ENCODE measurements around the gene SKAP2.

SKAP2 gene

DNA sequence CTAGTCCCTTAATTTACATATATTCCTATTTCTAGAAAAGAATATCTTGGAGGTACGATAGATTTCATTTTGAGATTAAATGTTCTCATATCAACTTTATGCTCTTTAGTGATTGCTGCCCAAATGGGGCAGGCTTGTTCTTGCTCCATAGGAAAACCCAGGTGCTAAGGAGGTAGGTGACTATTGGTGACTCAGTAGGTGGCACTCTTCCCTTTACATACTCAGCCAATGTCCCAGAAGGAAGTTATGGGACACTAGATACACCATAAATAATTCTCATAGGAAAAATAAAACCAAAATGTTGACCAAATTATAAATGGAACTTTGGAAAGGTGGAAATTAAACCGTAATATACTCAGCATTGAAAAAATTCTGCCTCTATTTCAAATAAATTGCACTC is 4.0 kb downstream of the SKAP2 start:
- H3K23ac ChIP-seq (ENCODE audit: low read length) = no peak overlapping the region
- no peak overlapping the region for H3K4me3 ChIP-seq (ENCODE audit: low read length)
- H3K27ac ChIP-seq (ENCODE audit: low read depth, low read length) = no peak overlapping the region
- H3K36me3 ChIP-seq (ENCODE audit: control insufficient read depth, insufficient read depth, low read length) = no peaks in the 10 kb centered on the region
- no peak overlapping the region for H3K4ac ChIP-seq (ENCODE audit: low read depth, low read length)
- peaks cover 13% of the 10 kb centered on the region for H3K27me3 ChIP-seq (ENCODE audit: insufficient read depth, low read length, poor library complexity)
- no peak overlapping the region for H2BK5ac ChIP-seq (ENCODE audit: low read length)
- H3K79me2 ChIP-seq (ENCODE audit: control insufficient read depth, insufficient read depth, low read length) = no peaks in the 10 kb centered on the region
- H3K9ac ChIP-seq (ENCODE audit: low read length) = no peak overlapping the region
- H3K4me1 ChIP-seq (ENCODE audit: control insufficient read depth, low read depth, low read length) = no peaks in the 10 kb centered on the region
- no CpG with 5 or more reads among the region's 2 CpGs for WGBS (ENCODE audit: extremely low coverage, insufficient coverage, low lambda C conversion rate)
- no peak overlapping the region for H2AK5ac ChIP-seq (ENCODE audit: low read length)
- H2BK120ac ChIP-seq (ENCODE audit: low read depth, low read length) = no peak overlapping the region
- H3K56ac ChIP-seq (ENCODE audit: low read length) = no peak overlapping the region
- H3K18ac ChIP-seq (ENCODE audit: low read length) = no peak overlapping the region
- H4K5ac ChIP-seq (ENCODE audit: low read length) = no peak overlapping the region
- peak; percentile 54 for DNase-seq
- H4K8ac ChIP-seq (ENCODE audit: low read depth, low read length) = no peak overlapping the region
- no peak overlapping the region for H3K4me2 ChIP-seq (ENCODE audit: low read length)
- no peak overlapping the region for H2BK15ac ChIP-seq (replicated peaks; ENCODE audit: low read depth)
- H3K79me1 ChIP-seq (ENCODE audit: low read length) = no peaks in the 10 kb centered on the region

DNA sequence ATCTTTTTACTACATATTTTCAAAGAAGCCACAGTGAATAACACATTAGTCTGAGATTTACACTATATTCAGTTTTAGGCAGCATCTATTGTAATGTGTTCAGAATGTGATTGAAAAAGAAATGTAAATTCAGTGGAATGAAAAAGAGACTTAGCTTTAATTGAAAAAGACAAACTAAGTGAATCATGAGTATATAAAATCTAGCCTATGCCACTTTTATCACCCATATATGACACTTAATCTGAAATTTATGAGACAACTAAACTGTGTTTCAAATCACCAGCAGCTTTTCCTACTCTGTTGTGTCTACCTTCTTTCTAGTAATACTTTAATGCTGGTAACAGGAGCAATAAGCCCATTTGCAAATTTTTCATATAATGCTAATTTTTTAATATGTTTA is 4.7 kb downstream of the SKAP2 start:
- Histone ChIP-seq H3K4ac (ENCODE audit: low read depth, low read length) (no peak overlapping the region), H3K27me3 (ENCODE audit: insufficient read depth, low read length, poor library complexity) (peaks cover 15% of the 10 kb centered on the region), H3K18ac (ENCODE audit: low read length) (no peak overlapping the region), H3K79me2 (ENCODE audit: control insufficient read depth, insufficient read depth, low read length) (no peaks in the 10 kb centered on the region), H2AK5ac (ENCODE audit: low read length) (no peak overlapping the region), H2BK15ac (replicated peaks; ENCODE audit: low read depth) (no peak overlapping the region), H3K4me3 (ENCODE audit: low read length) (no peak overlapping the region), H3K23ac (ENCODE audit: low read length) (no peak overlapping the region), H3K79me1 (ENCODE audit: low read length) (no peaks in the 10 kb centered on the region), H2BK120ac (ENCODE audit: low read depth, low read length) (no peak overlapping the region), H3K27ac (ENCODE audit: low read depth, low read length) (no peak overlapping the region), H2BK5ac (ENCODE audit: low read length) (no peak overlapping the region), H3K36me3 (ENCODE audit: control insufficient read depth, insufficient read depth, low read length) (no peaks in the 10 kb centered on the region), H3K56ac (ENCODE audit: low read length) (no peak overlapping the region), H4K5ac (ENCODE audit: low read length) (no peak overlapping the region), H3K9ac (ENCODE audit: low read length) (no peak overlapping the region), H4K8ac (ENCODE audit: low read depth, low read length) (no peak overlapping the region), H3K4me1 (ENCODE audit: control insufficient read depth, low read depth, low read length) (no peaks in the 10 kb centered on the region), H3K4me2 (ENCODE audit: low read length) (no peak overlapping the region)
- no peak for DNase-seq

DNA sequence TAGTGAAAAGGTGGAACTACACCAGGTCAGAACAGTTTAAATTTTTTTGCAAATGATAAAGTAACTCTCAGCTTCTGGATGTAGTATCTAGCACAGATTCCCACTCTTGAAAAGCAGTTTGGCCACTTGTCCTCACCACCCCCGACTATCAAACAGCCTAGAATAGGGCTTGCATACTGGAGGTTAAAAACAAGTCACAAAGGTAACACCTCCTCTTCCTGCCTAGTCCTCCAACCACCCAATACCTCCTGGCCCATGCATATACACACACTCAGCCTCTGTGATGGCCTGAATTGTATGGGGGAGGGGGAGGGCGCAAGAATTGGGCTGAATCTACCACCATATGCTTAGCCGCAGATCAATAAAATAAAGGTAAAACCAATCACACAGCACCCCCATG is 5.7 kb downstream of the SKAP2 start:
- H2BK5ac ChIP-seq (ENCODE audit: low read length) = no peak overlapping the region
- no peak overlapping the region for H4K5ac ChIP-seq (ENCODE audit: low read length)
- H3K79me1 ChIP-seq (ENCODE audit: low read length) = no peaks in the 10 kb centered on the region
- H3K4me2 ChIP-seq (ENCODE audit: low read length) = no peak overlapping the region
- H3K27ac ChIP-seq (ENCODE audit: low read depth, low read length) = no peak overlapping the region
- H3K27me3 ChIP-seq (ENCODE audit: insufficient read depth, low read length, poor library complexity) = peaks cover 15% of the 10 kb centered on the region
- H3K18ac ChIP-seq (ENCODE audit: low read length) = no peak overlapping the region
- H3K56ac ChIP-seq (ENCODE audit: low read length) = no peak overlapping the region
- WGBS (ENCODE audit: extremely low coverage, insufficient coverage, low lambda C conversion rate) = no CpG with 5 or more reads among the region's 3 CpGs
- no peaks in the 10 kb centered on the region for H3K36me3 ChIP-seq (ENCODE audit: control insufficient read depth, insufficient read depth, low read length)
- no peak overlapping the region for H4K8ac ChIP-seq (ENCODE audit: low read depth, low read length)
- no peaks in the 10 kb centered on the region for H3K79me2 ChIP-seq (ENCODE audit: control insufficient read depth, insufficient read depth, low read length)
- H3K4me1 ChIP-seq (ENCODE audit: control insufficient read depth, low read depth, low read length) = no peaks in the 10 kb centered on the region
- H3K4me3 ChIP-seq (ENCODE audit: low read length) = no peak overlapping the region
- DNase-seq = peak; percentile 46
- no peak overlapping the region for H2BK120ac ChIP-seq (ENCODE audit: low read depth, low read length)
- no peak overlapping the region for H2AK5ac ChIP-seq (ENCODE audit: low read length)
- no peak overlapping the region for H3K4ac ChIP-seq (ENCODE audit: low read depth, low read length)
- no peak overlapping the region for H3K9ac ChIP-seq (ENCODE audit: low read length)
- no peak overlapping the region for H3K23ac ChIP-seq (ENCODE audit: low read length)
- H2BK15ac ChIP-seq (replicated peaks; ENCODE audit: low read depth) = no peak overlapping the region

DNA sequence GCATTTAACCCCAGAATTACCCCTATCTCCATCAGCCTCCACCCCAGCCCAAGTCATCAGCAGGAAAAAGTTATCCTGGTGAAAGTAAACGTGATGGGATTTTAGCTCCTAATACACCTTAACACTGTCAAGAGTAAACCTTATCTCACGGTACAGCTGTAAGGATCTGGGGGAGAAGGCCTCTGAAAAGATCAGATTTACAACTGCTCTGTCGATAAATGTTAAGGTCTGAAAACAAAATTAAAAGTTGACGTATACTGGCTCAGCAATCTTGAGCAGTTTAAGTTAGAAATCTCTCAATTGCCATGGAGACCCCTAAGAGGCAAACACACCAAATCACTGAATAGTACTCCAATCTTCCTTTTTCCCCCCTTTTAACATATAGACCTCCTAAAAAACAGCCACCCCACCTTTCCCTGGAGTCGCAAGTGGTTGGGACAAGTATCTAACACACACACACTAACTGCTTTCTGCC is 6.1 kb downstream of the SKAP2 start:
- Histone ChIP-seq H4K8ac (ENCODE audit: low read depth, low read length) (no peak overlapping the region), H3K27ac (ENCODE audit: low read depth, low read length) (no peak overlapping the region), H3K4me2 (ENCODE audit: low read length) (no peak overlapping the region), H2BK15ac (replicated peaks; ENCODE audit: low read depth) (no peak overlapping the region), H3K23ac (ENCODE audit: low read length) (no peak overlapping the region), H3K36me3 (ENCODE audit: control insufficient read depth, insufficient read depth, low read length) (no peaks in the 10 kb centered on the region), H2BK120ac (ENCODE audit: low read depth, low read length) (no peak overlapping the region), H3K9ac (ENCODE audit: low read length) (no peak overlapping the region), H3K18ac (ENCODE audit: low read length) (no peak overlapping the region), H3K27me3 (ENCODE audit: insufficient read depth, low read length, poor library complexity) (peaks cover 15% of the 10 kb centered on the region), H3K4me1 (ENCODE audit: control insufficient read depth, low read depth, low read length) (no peaks in the 10 kb centered on the region), H3K4ac (ENCODE audit: low read depth, low read length) (no peak overlapping the region), H2AK5ac (ENCODE audit: low read length) (no peak overlapping the region), H3K79me1 (ENCODE audit: low read length) (no peaks in the 10 kb centered on the region), H2BK5ac (ENCODE audit: low read length) (no peak overlapping the region), H4K5ac (ENCODE audit: low read length) (no peak overlapping the region), H3K4me3 (ENCODE audit: low read length) (no peak overlapping the region), H3K79me2 (ENCODE audit: control insufficient read depth, insufficient read depth, low read length) (no peaks in the 10 kb centered on the region), H3K56ac (ENCODE audit: low read length) (no peak overlapping the region)
- peak; percentile 3 for DNase-seq
- no CpG with 5 or more reads among the region's 5 CpGs for WGBS (ENCODE audit: extremely low coverage, insufficient coverage, low lambda C conversion rate)

DNA sequence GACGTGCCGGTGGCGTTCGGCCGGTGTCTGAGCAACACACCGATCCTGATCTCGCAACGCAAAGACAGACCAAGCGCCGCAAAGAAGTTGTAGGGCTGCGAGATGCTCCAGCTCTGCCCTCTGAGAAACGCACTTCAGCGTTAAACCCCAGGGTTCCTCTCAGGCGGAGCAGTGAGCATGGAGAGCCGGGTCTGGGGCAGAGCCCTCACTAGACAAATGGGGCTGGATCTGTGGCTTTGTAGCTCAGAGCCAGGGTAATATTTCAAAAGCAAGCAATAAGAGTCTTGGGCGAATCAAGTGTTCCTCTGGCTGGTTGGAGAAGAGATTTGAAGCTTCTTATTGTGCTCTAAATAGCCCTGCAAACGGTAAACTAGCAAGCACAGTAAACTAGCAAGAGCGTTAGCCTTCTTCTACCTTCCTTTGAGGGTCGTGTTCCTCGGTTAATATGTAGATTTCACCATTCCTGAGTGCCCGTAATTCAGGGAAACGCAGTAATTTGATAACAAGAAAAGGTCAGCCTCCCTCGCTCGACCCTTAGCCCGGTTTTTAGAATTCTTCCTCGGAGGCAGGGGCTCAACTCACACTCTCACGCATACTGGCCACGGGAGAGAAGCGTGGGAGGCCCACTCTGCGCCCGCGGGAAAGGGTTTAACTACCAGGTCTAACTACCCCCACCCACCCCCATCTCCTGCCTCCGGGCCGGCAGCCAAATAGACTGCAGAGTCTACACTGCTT is 6.7 kb downstream of the SKAP2 start:
- H4K8ac ChIP-seq (ENCODE audit: low read depth, low read length) = no peak overlapping the region
- H3K36me3 ChIP-seq (ENCODE audit: control insufficient read depth, insufficient read depth, low read length) = no peaks in the 10 kb centered on the region
- no peak overlapping the region for H2BK120ac ChIP-seq (ENCODE audit: low read depth, low read length)
- H2BK15ac ChIP-seq (replicated peaks; ENCODE audit: low read depth) = no peak overlapping the region
- H3K4ac ChIP-seq (ENCODE audit: low read depth, low read length) = no peak overlapping the region
- H3K23ac ChIP-seq (ENCODE audit: low read length) = no peak overlapping the region
- no peak overlapping the region for H2BK5ac ChIP-seq (ENCODE audit: low read length)
- H3K18ac ChIP-seq (ENCODE audit: low read length) = no peak overlapping the region
- WGBS (ENCODE audit: extremely low coverage, insufficient coverage, low lambda C conversion rate) = no CpG with 5 or more reads among the region's 34 CpGs
- no peak overlapping the region for H3K9ac ChIP-seq (ENCODE audit: low read length)
- no peak overlapping the region for H2AK5ac ChIP-seq (ENCODE audit: low read length)
- H3K79me1 ChIP-seq (ENCODE audit: low read length) = no peaks in the 10 kb centered on the region
- no peak overlapping the region for H3K27ac ChIP-seq (ENCODE audit: low read depth, low read length)
- H3K27me3 ChIP-seq (ENCODE audit: insufficient read depth, low read length, poor library complexity) = peaks cover 15% of the 10 kb centered on the region
- no peaks in the 10 kb centered on the region for H3K79me2 ChIP-seq (ENCODE audit: control insufficient read depth, insufficient read depth, low read length)
- no peaks in the 10 kb centered on the region for H3K4me1 ChIP-seq (ENCODE audit: control insufficient read depth, low read depth, low read length)
- DNase-seq = peak; percentile 61
- H3K4me3 ChIP-seq (ENCODE audit: low read length) = no peak overlapping the region
- no peak overlapping the region for H4K5ac ChIP-seq (ENCODE audit: low read length)
- peak overlapping the region; percentile 46 for H3K4me2 ChIP-seq (ENCODE audit: low read length)
- no peak overlapping the region for H3K56ac ChIP-seq (ENCODE audit: low read length)

DNA sequence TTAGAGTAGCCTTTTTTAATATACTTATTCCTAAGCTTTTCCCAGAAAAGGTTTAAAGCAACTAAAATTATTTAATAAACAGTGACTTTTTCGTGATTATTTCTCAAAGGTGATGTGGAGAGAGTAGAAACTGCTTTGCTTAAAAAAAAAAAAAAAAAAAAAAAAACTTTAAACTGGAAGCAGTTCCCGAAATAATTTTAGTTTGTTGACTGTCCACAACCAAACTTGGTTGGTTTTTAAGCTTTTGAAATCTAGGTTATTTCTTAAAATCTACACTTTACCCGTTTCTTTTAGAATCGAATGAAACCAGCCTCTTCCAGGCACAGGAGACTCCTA is 7.3 kb downstream of the SKAP2 start:
- Histone ChIP-seq H3K27me3 (ENCODE audit: insufficient read depth, low read length, poor library complexity) (peaks cover 15% of the 10 kb centered on the region), H3K18ac (ENCODE audit: low read length) (no peak overlapping the region), H3K4me2 (ENCODE audit: low read length) (peak overlapping the region; percentile 46), H3K23ac (ENCODE audit: low read length) (no peak overlapping the region), H3K4me1 (ENCODE audit: control insufficient read depth, low read depth, low read length) (no peaks in the 10 kb centered on the region), H2BK15ac (replicated peaks; ENCODE audit: low read depth) (no peak overlapping the region), H3K9ac (ENCODE audit: low read length) (no peak overlapping the region), H2AK5ac (ENCODE audit: low read length) (no peak overlapping the region), H3K79me2 (ENCODE audit: control insufficient read depth, insufficient read depth, low read length) (no peaks in the 10 kb centered on the region), H3K4ac (ENCODE audit: low read depth, low read length) (no peak overlapping the region), H3K79me1 (ENCODE audit: low read length) (no peaks in the 10 kb centered on the region), H3K36me3 (ENCODE audit: control insufficient read depth, insufficient read depth, low read length) (no peaks in the 10 kb centered on the region), H2BK5ac (ENCODE audit: low read length) (no peak overlapping the region), H3K56ac (ENCODE audit: low read length) (no peak overlapping the region), H4K5ac (ENCODE audit: low read length) (no peak overlapping the region), H3K27ac (ENCODE audit: low read depth, low read length) (no peak overlapping the region), H3K4me3 (ENCODE audit: low read length) (no peak overlapping the region), H2BK120ac (ENCODE audit: low read depth, low read length) (no peak overlapping the region), H4K8ac (ENCODE audit: low read depth, low read length) (no peak overlapping the region)
- no CpG with 5 or more reads among the region's 4 CpGs for WGBS (ENCODE audit: extremely low coverage, insufficient coverage, low lambda C conversion rate)
- DNase-seq = no peak

Measured in mesendoderm (in vitro differentiated cells).